ENCODE measurements around the gene OPCML. TPM values are rescaled to one million over a fixed set of nuclear protein-coding genes. Genes with fewer than 3 reads are reported as not detected.

The OPCML gene
- total and polyA plus RNA-seq, 2 experiments from 2014 or later, result 1.2 to 4.4 TPM

DNA sequence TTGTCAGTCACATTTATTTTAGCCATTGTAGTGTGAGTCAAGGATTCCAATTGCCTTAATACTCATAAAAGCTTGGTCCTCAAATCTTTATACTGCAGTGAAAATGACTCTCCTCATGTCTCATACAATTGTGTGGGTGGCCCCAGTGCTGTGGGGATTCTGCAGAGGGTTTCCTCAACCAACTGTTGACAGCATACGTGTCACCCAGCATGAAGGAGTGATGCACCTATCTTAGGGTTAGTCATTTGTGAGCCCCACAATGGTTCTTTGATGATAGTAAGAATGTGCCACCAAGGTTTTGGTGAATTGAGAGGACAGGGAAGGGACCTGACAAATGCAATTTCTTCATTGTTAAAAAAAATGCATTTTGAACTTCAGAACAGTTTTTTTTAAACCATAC lies 1046.2 kb downstream of the OPCML start:
- no peak overlapping the region for H3K4me3 Mint-ChIP-seq

More for the DNA sequence above, 1046.2 kb downstream of the OPCML start:
- no peaks in the 10 kb centered on the region; the same call in 2 of the 3 replicates for H3K36me3 Mint-ChIP-seq (ENCODE audit: low read depth)
- Histone ChIP-seq H4K20me1 (replicated peaks; ENCODE audit: insufficient read depth) (no peaks in the 10 kb centered on the region), H3K4me2 (no peak overlapping the region), H2AFZ (no peak overlapping the region), H3K9me2 (ENCODE audit: insufficient read depth) (no peaks in the 10 kb centered on the region), H3K36me3 (ENCODE audit: insufficient read depth) (no peaks in the 10 kb centered on the region), H3K79me2 (replicated peaks; ENCODE audit: insufficient read depth) (no peaks in the 10 kb centered on the region), H3F3A (replicated peaks; ENCODE audit: low read depth) (no peaks in the 10 kb centered on the region), H3K4me3 (no peak overlapping the region), H3K4me1 (ENCODE audit: insufficient read depth) (no peaks in the 10 kb centered on the region), H3K27me3 (ENCODE audit: insufficient read depth) (no peaks in the 10 kb centered on the region), H3K27ac (ENCODE audit: low read depth) (no peak overlapping the region)
- no peak overlapping the region for H3K27ac Mint-ChIP-seq
- no peak for ATAC-seq
- no peaks in the 10 kb centered on the region for H3K27me3 Mint-ChIP-seq (ENCODE audit: insufficient read depth, low read depth, poor library complexity)
- peaks cover 10% of the 10 kb centered on the region; the same call in 2 of the 3 replicates for H3K9me3 Mint-ChIP-seq
- H3K4me1 Mint-ChIP-seq, result no peaks in the 10 kb centered on the region
- TF ChIP-seq POLR2AphosphoS5 (IDR thresholded peaks at IDR 0.05; ENCODE audit: low read depth), result no peak
- TF ChIP-seq, protein P1, sequence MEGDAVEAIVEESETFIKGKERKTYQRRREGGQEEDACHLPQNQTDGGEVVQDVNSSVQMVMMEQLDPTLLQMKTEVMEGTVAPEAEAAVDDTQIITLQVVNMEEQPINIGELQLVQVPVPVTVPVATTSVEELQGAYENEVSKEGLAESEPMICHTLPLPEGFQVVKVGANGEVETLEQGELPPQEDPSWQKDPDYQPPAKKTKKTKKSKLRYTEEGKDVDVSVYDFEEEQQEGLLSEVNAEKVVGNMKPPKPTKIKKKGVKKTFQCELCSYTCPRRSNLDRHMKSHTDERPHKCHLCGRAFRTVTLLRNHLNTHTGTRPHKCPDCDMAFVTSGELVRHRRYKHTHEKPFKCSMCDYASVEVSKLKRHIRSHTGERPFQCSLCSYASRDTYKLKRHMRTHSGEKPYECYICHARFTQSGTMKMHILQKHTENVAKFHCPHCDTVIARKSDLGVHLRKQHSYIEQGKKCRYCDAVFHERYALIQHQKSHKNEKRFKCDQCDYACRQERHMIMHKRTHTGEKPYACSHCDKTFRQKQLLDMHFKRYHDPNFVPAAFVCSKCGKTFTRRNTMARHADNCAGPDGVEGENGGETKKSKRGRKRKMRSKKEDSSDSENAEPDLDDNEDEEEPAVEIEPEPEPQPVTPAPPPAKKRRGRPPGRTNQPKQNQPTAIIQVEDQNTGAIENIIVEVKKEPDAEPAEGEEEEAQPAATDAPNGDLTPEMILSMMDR (conservative IDR thresholded peaks at IDR 0.05; ENCODE audit: low read depth in 2 of 2), result no peak
- TF ChIP-seq EZH2phosphoT487 (IDR thresholded peaks at IDR 0.05; ENCODE audit: unreplicated experiment), result no peak
- no peak for TF ChIP-seq REST (IDR thresholded peaks at IDR 0.05; ENCODE audit: unreplicated experiment)
- TF ChIP-seq, protein P2, sequence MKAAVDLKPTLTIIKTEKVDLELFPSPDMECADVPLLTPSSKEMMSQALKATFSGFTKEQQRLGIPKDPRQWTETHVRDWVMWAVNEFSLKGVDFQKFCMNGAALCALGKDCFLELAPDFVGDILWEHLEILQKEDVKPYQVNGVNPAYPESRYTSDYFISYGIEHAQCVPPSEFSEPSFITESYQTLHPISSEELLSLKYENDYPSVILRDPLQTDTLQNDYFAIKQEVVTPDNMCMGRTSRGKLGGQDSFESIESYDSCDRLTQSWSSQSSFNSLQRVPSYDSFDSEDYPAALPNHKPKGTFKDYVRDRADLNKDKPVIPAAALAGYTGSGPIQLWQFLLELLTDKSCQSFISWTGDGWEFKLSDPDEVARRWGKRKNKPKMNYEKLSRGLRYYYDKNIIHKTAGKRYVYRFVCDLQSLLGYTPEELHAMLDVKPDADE (IDR thresholded peaks at IDR 0.05), result no peak
- no peak for TF ChIP-seq CREB1 (CRISPR knock-in tag; IDR thresholded peaks at IDR 0.05; ENCODE audit: low read depth)
- TF ChIP-seq JUNB (IDR thresholded peaks at IDR 0.05; ENCODE audit: unreplicated experiment), result no peak
- no peak for TF ChIP-seq STAT1 (IDR thresholded peaks at IDR 0.05; ENCODE audit: unreplicated experiment)
- no peak for TF ChIP-seq ZNF331 (CRISPR knock-in tag; IDR thresholded peaks at IDR 0.05; ENCODE audit: low read depth)
- no peak for TF ChIP-seq NANOG (IDR thresholded peaks at IDR 0.05; ENCODE audit: borderline replicate concordance)
- DNase-seq (ENCODE audit: low spot score), result no peak

Measured in GM23338 (cell line).